LNCaP clone FGC (cell line): ENCODE measurements around the gene C1orf94.
A peak's percentile ranks its signal among the peaks of the same experiment; 100 is the strongest.

Experiments
- DNase-seq: peaks from one replicate; pipeline ENCODE4 v3.0.0-alpha.2; 2011; ENCODE audit warnings: low read depth
- H3K4me3 ChIP-seq: 2 replicates; pipeline ENCODE4 v1.5.1; 2011; ENCODE audit warnings: mild to moderate bottlenecking, low read depth, low read length, control low read depth
- CTCF ChIP-seq: IDR thresholded peaks from 2 replicates; pipeline ENCODE4 v1.5.1; 2012; ENCODE audit warnings: mild to moderate bottlenecking; ENCODE audit not compliant: control insufficient read depth, insufficient read depth; ENCODE audit errors: extremely low read depth

C1orf94 gene

GRCh38 chr1:34176830-34177603 lies at the start of gene C1orf94:
TSS of gene C1orf94 (plus strand) at chr1:34176907. CDS start at chr1:34177790, 883 bp downstream.
- no peak within 1 kb of the TSS for H3K4me3 ChIP-seq
- TF ChIP-seq CTCF = no peak
- DNase-seq = no peak

GRCh38 chr1:34127006-34128000 lies 49.4 kb upstream of the C1orf94 start:
- H3K4me3 ChIP-seq = no peak overlapping the region
- no peak for TF ChIP-seq CTCF
- no peak for DNase-seq

- H3K4me3 ChIP-seq = no peak overlapping the region
- no peak for TF ChIP-seq CTCF
- DNase-seq = no peak
Measured at GRCh38 chr1:34128186-34128889, 48.4 kb upstream of the C1orf94 start.

- no peak overlapping the region for H3K4me3 ChIP-seq
- 0 out of 2 replicates have a peak, but pooled peaks have one; percentile 16 for TF ChIP-seq CTCF
- no peak for DNase-seq
Measured at GRCh38 chr1:34129630-34130029, 47.1 kb upstream of the C1orf94 start.

- no peak for DNase-seq
- TF ChIP-seq CTCF = no peak
- H3K4me3 ChIP-seq = no peak overlapping the region
Measured at GRCh38 chr1:34130306-34130705, 46.4 kb upstream of the C1orf94 start.

GRCh38 chr1:34131396-34132160 lies 45.1 kb upstream of the C1orf94 start:
- no peak for TF ChIP-seq CTCF
- no peak overlapping the region for H3K4me3 ChIP-seq
- DNase-seq = no peak
